ENCODE data around the gene TAF4B.
"Not testable (repeated sequence)": the region's sequence is repeated elsewhere in the genome, so short reads cannot be mapped to it uniquely, and the experiment has no call there.

TAF4B gene

GRCh38 chr18:26429535-26430226, 203.4 kb downstream of the TAF4B start:
- DNase-seq (ENCODE audit: low spot score) = no peak

DNA sequence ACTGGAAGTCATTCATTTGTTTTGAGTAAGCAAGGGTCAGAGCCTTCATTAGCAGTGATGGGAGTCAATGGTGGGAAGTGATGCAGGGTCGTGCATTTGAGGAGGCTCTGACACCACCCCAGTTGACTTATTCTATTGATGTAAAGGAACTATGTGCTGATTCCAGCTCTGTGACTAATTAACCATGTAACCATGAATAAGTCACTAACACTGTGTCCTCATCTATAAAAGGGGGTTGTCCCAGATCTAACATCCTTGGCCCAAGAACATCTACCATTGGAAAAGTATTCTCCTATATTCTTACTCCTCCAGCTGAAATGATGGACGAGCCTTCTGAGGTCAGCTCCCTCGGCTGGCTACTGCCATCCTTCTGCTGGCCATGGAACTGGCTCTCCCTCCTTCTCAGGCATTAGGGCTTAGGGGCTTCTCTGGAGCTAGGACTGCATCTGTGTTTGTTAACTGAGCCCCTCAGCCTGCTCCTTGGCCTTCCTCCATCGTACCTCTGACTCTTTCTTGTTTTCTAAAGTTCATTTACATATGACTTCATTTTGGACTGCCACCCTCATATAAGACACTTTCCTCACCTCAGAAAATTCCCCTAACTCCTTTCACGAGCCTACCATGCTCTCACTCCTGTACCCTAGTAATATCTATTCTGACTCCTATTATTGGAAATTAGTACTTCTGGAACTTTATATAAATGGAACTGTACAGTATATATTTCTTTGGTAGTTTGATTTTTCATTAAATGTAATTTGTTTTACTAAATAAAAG, 206.6 kb downstream of the TAF4B start:
- no peak for DNase-seq (ENCODE audit: low spot score)

GRCh38 chr18:26434887-26435286, 208.6 kb downstream of the TAF4B start:
- no peak for DNase-seq (ENCODE audit: low spot score)

DNA sequence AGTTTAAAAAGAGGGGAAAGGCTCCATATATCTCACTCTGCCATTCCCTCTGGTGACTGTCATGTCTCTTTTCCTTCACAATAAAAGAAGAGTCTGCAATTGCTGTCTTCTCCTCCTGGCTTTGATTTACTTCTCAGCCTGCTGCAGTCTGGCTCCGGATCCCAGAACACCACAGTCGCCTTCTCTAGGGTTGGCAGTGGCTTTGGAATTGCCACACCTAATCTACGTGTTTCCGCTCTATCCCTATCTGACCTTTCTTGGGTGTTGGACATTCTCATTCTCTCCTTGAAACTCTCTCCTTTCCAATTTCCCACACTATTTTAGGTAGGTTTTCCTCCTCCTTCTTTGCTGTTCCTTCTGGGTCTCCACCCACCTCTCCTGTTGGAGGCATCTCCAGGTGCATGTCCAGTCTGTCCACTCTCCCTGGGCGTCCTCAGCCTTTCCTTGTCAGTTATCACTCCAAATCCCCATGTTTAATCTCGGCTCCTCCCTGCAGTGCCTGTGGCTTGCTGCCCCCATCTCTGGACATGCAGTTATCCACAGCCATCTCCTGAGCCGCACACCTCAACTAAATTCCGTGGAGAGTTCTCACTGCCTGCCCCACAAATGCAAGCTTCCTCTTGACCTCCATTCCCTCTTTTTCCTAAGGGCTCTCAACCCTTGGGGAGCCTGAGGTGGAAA, 209.3 kb downstream of the TAF4B start:
- no peak for DNase-seq (ENCODE audit: low spot score)

DNA sequence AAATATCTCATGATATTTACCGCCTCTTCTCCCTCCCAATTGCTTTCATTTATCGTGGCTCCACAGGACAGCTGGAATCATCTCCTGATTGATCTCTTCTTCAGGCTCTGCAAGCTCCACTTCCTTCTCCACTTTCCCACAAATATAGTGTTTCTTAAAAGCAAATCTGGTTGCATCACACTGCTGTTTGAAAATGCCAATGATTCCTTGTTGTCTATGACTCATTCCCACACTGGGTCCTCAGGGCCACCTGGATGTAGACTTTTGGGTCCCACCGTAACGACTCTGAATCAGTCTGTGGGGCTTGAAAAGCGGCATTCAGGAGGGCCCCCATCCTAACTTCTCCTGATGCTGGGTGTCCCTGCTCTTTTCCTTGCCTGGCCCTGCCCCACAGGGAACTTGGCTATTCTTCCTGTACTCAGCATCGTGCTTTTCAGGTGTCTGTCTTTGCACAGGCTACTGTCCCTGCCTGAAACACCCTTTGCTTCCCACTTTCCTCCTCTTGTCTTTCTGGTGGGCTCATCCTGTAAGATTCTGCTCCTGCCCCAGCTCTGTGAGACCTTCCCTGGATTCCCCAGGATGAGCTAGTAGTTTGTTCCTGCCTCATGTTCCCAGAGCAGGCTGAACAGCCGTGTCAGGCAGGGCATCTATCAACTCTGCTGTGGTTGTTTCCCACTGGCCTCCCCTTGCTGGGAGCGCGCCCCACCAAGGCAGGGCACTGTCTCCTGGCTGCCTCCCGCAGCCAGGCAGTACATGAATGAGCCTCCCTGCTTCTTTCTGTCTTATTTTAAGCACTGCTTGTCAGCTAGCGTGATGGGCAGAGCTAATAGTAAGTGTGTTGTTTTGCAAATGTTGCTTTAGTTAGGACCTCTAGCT, 210.2 kb downstream of the TAF4B start:
- DNase-seq (ENCODE audit: low spot score) = no peak

DNA sequence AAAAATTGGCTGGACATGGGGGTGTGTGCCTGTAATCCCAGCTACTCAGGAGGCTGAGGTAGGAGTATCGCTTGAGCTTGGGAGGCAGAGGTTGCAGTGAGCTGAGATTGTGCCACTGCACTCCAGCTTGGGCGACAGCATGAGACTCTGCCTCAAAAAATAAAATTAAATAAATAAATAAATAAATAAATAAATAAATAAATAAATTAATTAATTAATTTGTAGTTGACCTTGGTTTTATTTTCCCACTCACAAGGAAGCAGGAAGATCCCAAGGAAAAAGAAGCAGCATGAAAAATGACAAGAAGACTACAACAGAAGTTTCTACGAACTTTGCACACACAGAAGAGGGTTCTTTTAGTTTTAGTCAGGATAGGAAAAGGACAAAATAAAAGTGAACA, 211.4 kb downstream of the TAF4B start:
- DNase-seq (ENCODE audit: low spot score) = not testable (repeated sequence)

DNA sequence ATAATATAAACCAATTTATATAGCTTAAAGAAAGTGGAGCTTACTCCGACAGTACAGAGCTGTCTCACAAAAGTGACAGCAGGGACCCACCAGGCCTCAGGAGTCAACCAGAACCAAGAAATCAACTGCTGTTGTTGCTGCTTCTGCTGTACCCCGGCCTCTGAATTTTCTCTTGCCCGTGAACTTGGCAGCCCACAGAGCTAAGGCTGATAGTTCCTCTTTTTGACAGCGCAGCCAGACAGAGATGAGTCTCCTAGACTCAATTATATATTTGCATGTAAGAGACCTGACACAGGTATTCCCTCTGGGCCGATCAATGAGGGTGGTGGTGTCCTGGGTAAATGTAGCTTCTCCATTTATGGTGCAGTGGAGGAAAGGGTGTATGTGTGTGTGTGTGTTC, 212.7 kb downstream of the TAF4B start:
- DNase-seq (ENCODE audit: low spot score) = no peak

GRCh38 chr18:26439537-26439936, 213.3 kb downstream of the TAF4B start:
- no peak for DNase-seq (ENCODE audit: low spot score)

DNA sequence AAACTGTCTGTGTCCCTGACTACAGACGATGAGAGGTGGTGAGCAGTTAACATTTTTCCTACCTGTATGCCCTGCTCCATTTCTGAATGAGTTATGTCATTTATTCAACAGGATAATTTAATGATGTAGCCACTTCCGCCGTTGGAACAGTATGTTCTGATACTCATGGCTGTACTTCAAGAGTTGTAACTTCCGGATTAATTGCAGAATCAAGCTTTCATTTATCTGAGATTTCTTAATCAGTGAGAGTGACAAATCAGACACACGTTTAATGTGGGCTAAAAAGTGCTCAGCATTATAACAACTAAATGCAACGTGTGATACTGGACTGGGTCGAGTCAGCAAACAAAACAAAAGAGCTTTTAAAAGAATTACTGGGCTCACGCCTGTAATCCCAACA, 214.4 kb downstream of the TAF4B start:
- DNase-seq (ENCODE audit: low spot score) = no peak
